Measurements from ENCODE around the gene MYOCD. TPM values are rescaled to one million over a fixed set of nuclear protein-coding genes. Genes with fewer than 3 reads are reported as not detected.

The MYOCD gene
- total and polyA plus RNA-seq, 9 donors: 2.3 to 44.4 (median 9.1) TPM

GRCh38 chr17:12643822-12644221, 21.9 kb upstream of the MYOCD start:
- TF ChIP-seq POLR2A (IDR thresholded peaks at IDR 0.05) (no peak), EP300 (IDR thresholded peaks at IDR 0.05) (no peak), CTCF (IDR thresholded peaks at IDR 0.05) (no peak)
- Histone ChIP-seq H3K27ac (no peak overlapping the region), H3K27me3 (no peaks in the 10 kb centered on the region), H3K4me3 (no peak overlapping the region), H3K4me1 (ENCODE audit: insufficient read depth) (peaks cover 2% of the 10 kb centered on the region), H3K9me3 (no peaks in the 10 kb centered on the region), H3K36me3 (no peaks in the 10 kb centered on the region)
- intact Hi-C loops (cut with DNase I): no loop called here
- no peak for DNase-seq
- 74 to 89% (median 82%) methylated on average over 1 of the region's 1 CpG for WGBS, 3 donors

GRCh38 chr17:12644623-12645022, 21.1 kb upstream of the MYOCD start:
- Histone ChIP-seq H3K4me1 (ENCODE audit: insufficient read depth) (peaks cover 2% of the 10 kb centered on the region), H3K4me3 (no peak overlapping the region), H3K9me3 (no peaks in the 10 kb centered on the region), H3K36me3 (no peaks in the 10 kb centered on the region), H3K27ac (no peak overlapping the region), H3K27me3 (no peaks in the 10 kb centered on the region)
- intact Hi-C loops (cut with DNase I): no loop called here
- no peak for DNase-seq
- TF ChIP-seq EP300 (IDR thresholded peaks at IDR 0.05) (no peak), CTCF (IDR thresholded peaks at IDR 0.05) (no peak), POLR2A (IDR thresholded peaks at IDR 0.05) (no peak)

- WGBS, 3 donors: 23 to 40% (median 28%) methylated on average over 6 of the region's 6 CpGs
- Histone ChIP-seq H3K36me3 (no peaks in the 10 kb centered on the region), H3K27me3 (no peaks in the 10 kb centered on the region), H3K27ac (no peak overlapping the region), H3K4me3 (no peak overlapping the region), H3K4me1 (ENCODE audit: insufficient read depth) (peaks cover 5% of the 10 kb centered on the region), H3K9me3 (no peaks in the 10 kb centered on the region)
- no peak for TF ChIP-seq EP300 (IDR thresholded peaks at IDR 0.05)
- TF ChIP-seq CTCF (IDR thresholded peaks at IDR 0.05): no peak
- no peak for TF ChIP-seq POLR2A (IDR thresholded peaks at IDR 0.05)
- DNase-seq: no peak
- intact Hi-C loops (cut with DNase I): no loop called here
Observed at GRCh38 chr17:12646761-12647422, 18.8 kb upstream of the MYOCD start.

- H3K4me1 ChIP-seq (ENCODE audit: insufficient read depth): peaks cover 6% of the 10 kb centered on the region
- no peak overlapping the region for H3K27ac ChIP-seq
- H3K4me3 ChIP-seq: no peak overlapping the region
- H3K27me3 ChIP-seq: no peaks in the 10 kb centered on the region
- no peak for DNase-seq
- no peak for TF ChIP-seq CTCF (IDR thresholded peaks at IDR 0.05)
- TF ChIP-seq EP300 (IDR thresholded peaks at IDR 0.05): no peak
- TF ChIP-seq POLR2A (IDR thresholded peaks at IDR 0.05): no peak
- H3K9me3 ChIP-seq: no peaks in the 10 kb centered on the region
- intact Hi-C loops (cut with DNase I): no loop called here
- no peaks in the 10 kb centered on the region for H3K36me3 ChIP-seq
- WGBS, 3 donors: 93 to 97% (median 95%) methylated on average over 3 of the region's 3 CpGs
Observed at GRCh38 chr17:12648498-12648897, 17.2 kb upstream of the MYOCD start.

All from ovary (tissue), 9 donors.